ENCODE data around the gene PABPN1L. TPM values are rescaled to one million over a fixed set of nuclear protein-coding genes. Genes with fewer than 3 reads are reported as not detected.

PABPN1L gene
- total RNA-seq, 1 experiment from 2014 or later = not detected

- H2AK5ac ChIP-seq (ENCODE audit: insufficient read length, low read length) = no peak overlapping the region
- H3K27me3 ChIP-seq (ENCODE audit: insufficient read depth, low read length) = no peaks in the 10 kb centered on the region
- H4K20me1 ChIP-seq (ENCODE audit: control insufficient read depth, insufficient read depth, insufficient read length) = no peaks in the 10 kb centered on the region
- H3K9me3 Mint-ChIP-seq = peaks cover 0 to 8% of the 10 kb centered on the region in 2 experiments; a peak in 4 of 5 replicates
- TF ChIP-seq CTCF (conservative IDR thresholded peaks at IDR 0.05) = no peak
- no peak overlapping the region for H4K5ac ChIP-seq (ENCODE audit: insufficient read length, low read depth, low read length)
- no peak overlapping the region for H2BK15ac ChIP-seq (ENCODE audit: low read depth, low read length)
- no peaks in the 10 kb centered on the region for H3K23me2 ChIP-seq (ENCODE audit: insufficient read length, low read depth, low read length, poor library complexity, severe bottlenecking)
- no peak overlapping the region for H4K8ac ChIP-seq (replicated peaks; ENCODE audit: insufficient read length, low read depth, low read length)
- no peak overlapping the region for H2BK5ac ChIP-seq (ENCODE audit: insufficient read length, low read length)
- H4K91ac ChIP-seq (ENCODE audit: insufficient read length, low read depth, low read length) = no peak overlapping the region
- H3K27me3 Mint-ChIP-seq (ENCODE audit: low read depth) = peaks cover 11% of the 10 kb centered on the region
- no peak overlapping the region for H3K56ac ChIP-seq (ENCODE audit: insufficient read length, low read depth, low read length)
- no peak for DNase-seq
- H3K18ac ChIP-seq (ENCODE audit: insufficient read length, low read depth, low read length) = no peak overlapping the region
- no peak overlapping the region for H3K9ac ChIP-seq (ENCODE audit: extremely low read depth, insufficient read length, low read length)
- no peak overlapping the region for H3T11ph ChIP-seq (ENCODE audit: low read length)
- H3K4me2 ChIP-seq (ENCODE audit: insufficient read depth, insufficient read length, low read length) = no peak overlapping the region
- H3K9me3 ChIP-seq (ENCODE audit: control insufficient read depth, low read depth, low read length) = no peaks in the 10 kb centered on the region
- H3K79me1 ChIP-seq (ENCODE audit: insufficient read depth, low read depth, low read length, poor library complexity, severe bottlenecking) = no peaks in the 10 kb centered on the region
- H3K79me2 ChIP-seq (ENCODE audit: insufficient read depth, low read length) = no peaks in the 10 kb centered on the region
- no peak overlapping the region for H3K27ac ChIP-seq (ENCODE audit: insufficient read length, low read depth, low read length)
- no peak overlapping the region for H2AFZ ChIP-seq (ENCODE audit: low read length)
- no peak overlapping the region; a peak in 1 of 7 replicates for H3K27ac Mint-ChIP-seq
- H2BK20ac ChIP-seq (ENCODE audit: low read depth, low read length, poor library complexity, severe bottlenecking) = no peak overlapping the region
- H3K36me3 Mint-ChIP-seq (ENCODE audit: insufficient read depth in 1 of 3, low read depth in 3 of 3) = no peaks in the 10 kb centered on the region
- no peaks in the 10 kb centered on the region for H3K4me1 ChIP-seq (ENCODE audit: insufficient read depth, low read length)
- H3K14ac ChIP-seq (ENCODE audit: insufficient read depth, low read length) = no peak overlapping the region; the same call in 1 of the 2 replicates
- H3K4me1 Mint-ChIP-seq = peaks cover 0 to 4% of the 10 kb centered on the region in 2 experiments; a peak in 1 of 4 replicates
- no CpG with 5 or more reads among the region's 28 CpGs for WGBS (ENCODE audit: extremely low coverage, insufficient read length, low lambda C conversion rate)
- H3K23ac ChIP-seq (ENCODE audit: insufficient read length, low read depth, low read length) = no peak overlapping the region
- H3K4me3 Mint-ChIP-seq = no peak overlapping the region
- no peak overlapping the region for H2BK12ac ChIP-seq (ENCODE audit: insufficient read length, low read depth, low read length)
- no peak overlapping the region for H3K4ac ChIP-seq (ENCODE audit: low read depth, low read length)
- H2BK120ac ChIP-seq (ENCODE audit: low read depth, low read length, poor library complexity, severe bottlenecking) = no peak overlapping the region
Measured at GRCh38 chr16:88885693-88886280, 19.3 kb upstream of the PABPN1L start.
